Measurements from ENCODE around the gene M6PR. TPM values are rescaled to one million over a fixed set of nuclear protein-coding genes. Genes with fewer than 3 reads are reported as not detected.

Gene M6PR
- total RNA-seq, 4 donors from 2014 or later = 43.2 to 87.5 (median 67.2) TPM

- in situ Hi-C loops (cut with MboI; ENCODE audit: low pct_ligation_motif_present in 1 of 4, low pct_unique_long_range_greater_than_20kb in 1 of 4, low sequenced_read_pairs in 3 of 4) (no loop called here), intact Hi-C loops (cut with DNase I; ENCODE audit: low total_unique reads) (no loop called here)
- Histone ChIP-seq H3K27ac (no peak overlapping the region), H3K27me3 (no peaks in the 10 kb centered on the region), H3K4me3 (no peak overlapping the region), H3K4me1 (peaks cover 0 to 4% (median 0%) of the 10 kb centered on the region in 4 donors), H3K36me3 (no peaks in the 10 kb centered on the region), H3K9me3 (no peaks in the 10 kb centered on the region)
- WGBS, 2 donors (ENCODE audit: low coverage in 1 of 2) = 56 to 67% methylated on average over 1 of the region's 1 CpG
- TF ChIP-seq CTCF (IDR thresholded peaks at IDR 0.05) (no peak), POLR2A (IDR thresholded peaks at IDR 0.05) (no peak), POLR2AphosphoS5 (IDR thresholded peaks at IDR 0.05) (no peak), EP300 (IDR thresholded peaks at IDR 0.05; ENCODE audit: low read depth) (no peak)
- DNase-seq = no peak
Measured at GRCh38 chr12:8987685-8988084, 38.2 kb upstream of the M6PR start.

GRCh38 chr12:8987163-8987562, 37.7 kb upstream of the M6PR start:
- DNase-seq = no peak
- H3K9me3 ChIP-seq = no peaks in the 10 kb centered on the region
- H3K4me3 ChIP-seq = no peak overlapping the region
- H3K36me3 ChIP-seq = no peaks in the 10 kb centered on the region
- TF ChIP-seq POLR2A (IDR thresholded peaks at IDR 0.05) = no peak
- no peak for TF ChIP-seq POLR2AphosphoS5 (IDR thresholded peaks at IDR 0.05)
- TF ChIP-seq CTCF (IDR thresholded peaks at IDR 0.05) = no peak
- no peak for TF ChIP-seq EP300 (IDR thresholded peaks at IDR 0.05; ENCODE audit: low read depth)
- no peaks in the 10 kb centered on the region for H3K27me3 ChIP-seq
- in situ Hi-C loops (cut with MboI; ENCODE audit: low pct_ligation_motif_present in 1 of 4, low pct_unique_long_range_greater_than_20kb in 1 of 4, low sequenced_read_pairs in 3 of 4) = no loop called here
- H3K27ac ChIP-seq = no peak overlapping the region
- H3K4me1 ChIP-seq = peaks cover 0 to 4% (median 0%) of the 10 kb centered on the region in 4 donors
- intact Hi-C loops (cut with DNase I; ENCODE audit: low total_unique reads) = no loop called here

GRCh38 chr12:8985213-8985754, 35.8 kb upstream of the M6PR start:
- Histone ChIP-seq H3K27me3 (no peaks in the 10 kb centered on the region), H3K4me3 (no peak overlapping the region), H3K36me3 (no peaks in the 10 kb centered on the region), H3K9me3 (no peaks in the 10 kb centered on the region), H3K27ac (no peak overlapping the region), H3K4me1 (peaks cover 0 to 4% (median 0%) of the 10 kb centered on the region in 4 donors)
- in situ Hi-C loops (cut with MboI; ENCODE audit: low pct_ligation_motif_present in 1 of 4, low pct_unique_long_range_greater_than_20kb in 1 of 4, low sequenced_read_pairs in 3 of 4) (no loop called here), intact Hi-C loops (cut with DNase I; ENCODE audit: low total_unique reads) (no loop called here)
- no peak for DNase-seq
- TF ChIP-seq POLR2A (IDR thresholded peaks at IDR 0.05) (no peak), POLR2AphosphoS5 (IDR thresholded peaks at IDR 0.05) (no peak), EP300 (IDR thresholded peaks at IDR 0.05; ENCODE audit: low read depth) (no peak), CTCF (IDR thresholded peaks at IDR 0.05) (no peak)
- 90% methylated on average over 1 of the region's 1 CpG; no CpG with 5 or more reads in 1 of the 2 donors for WGBS, 2 donors (ENCODE audit: low coverage in 1 of 2)

- Histone ChIP-seq H3K27ac (no peak overlapping the region), H3K36me3 (no peaks in the 10 kb centered on the region), H3K9me3 (peaks cover 6 to 10% of the 10 kb centered on the region in 2 donors), H3K4me3 (no peak overlapping the region), H3K4me1 (no peaks in the 10 kb centered on the region), H3K27me3 (no peaks in the 10 kb centered on the region)
- in situ Hi-C loops (cut with MboI; ENCODE audit: low pct_ligation_motif_present in 1 of 4, low pct_unique_long_range_greater_than_20kb in 1 of 4, low sequenced_read_pairs in 3 of 4) (no loop called here), intact Hi-C loops (cut with DNase I; ENCODE audit: low total_unique reads) (no loop called here)
- no peak for TF ChIP-seq EP300 (IDR thresholded peaks at IDR 0.05; ENCODE audit: low read depth)
- TF ChIP-seq POLR2A (IDR thresholded peaks at IDR 0.05) = no peak
- TF ChIP-seq POLR2AphosphoS5 (IDR thresholded peaks at IDR 0.05) = no peak
- no peak for TF ChIP-seq CTCF (IDR thresholded peaks at IDR 0.05)
- 89 to 100% methylated on average over 2 to 3 of the region's 3 CpGs for WGBS, 2 donors (ENCODE audit: low coverage in 1 of 2)
- no peak for DNase-seq
Measured at GRCh38 chr12:8980137-8980536, 30.7 kb upstream of the M6PR start.
